ENCODE measurements around the gene GFRA1.

Gene GFRA1

GRCh38 chr10:116239229-116239628, 33.8 kb downstream of the GFRA1 start:
- no peak for ATAC-seq (ENCODE audit: low read depth)
- no peaks in the 10 kb centered on the region for H3K4me1 ChIP-seq (ENCODE audit: insufficient read depth, poor library complexity, severe bottlenecking)
- TF ChIP-seq CTCF (IDR thresholded peaks at IDR 0.05; ENCODE audit: poor library complexity, severe bottlenecking) = no peak
- no peaks in the 10 kb centered on the region for H3K9me3 ChIP-seq (ENCODE audit: severe bottlenecking)
- no peaks in the 10 kb centered on the region for H3K27me3 ChIP-seq (ENCODE audit: insufficient read depth, poor library complexity, severe bottlenecking)
- H3K27ac ChIP-seq (ENCODE audit: poor library complexity, severe bottlenecking) = no peak overlapping the region
- H3K4me3 ChIP-seq (ENCODE audit: severe bottlenecking) = no peak overlapping the region
- no peaks in the 10 kb centered on the region for H3K36me3 ChIP-seq (ENCODE audit: low read depth)
- no peak for DNase-seq (ENCODE audit: low spot score)

GRCh38 chr10:116237970-116238369, 35.0 kb downstream of the GFRA1 start:
- H3K27ac ChIP-seq (ENCODE audit: poor library complexity, severe bottlenecking) = no peak overlapping the region
- ATAC-seq (ENCODE audit: low read depth) (no peak), DNase-seq (ENCODE audit: low spot score) (no peak)
- no peak overlapping the region for H3K4me3 ChIP-seq (ENCODE audit: severe bottlenecking)
- no peaks in the 10 kb centered on the region for H3K9me3 ChIP-seq (ENCODE audit: severe bottlenecking)
- TF ChIP-seq CTCF (IDR thresholded peaks at IDR 0.05; ENCODE audit: poor library complexity, severe bottlenecking) = no peak
- no peaks in the 10 kb centered on the region for H3K4me1 ChIP-seq (ENCODE audit: insufficient read depth, poor library complexity, severe bottlenecking)
- no peaks in the 10 kb centered on the region for H3K36me3 ChIP-seq (ENCODE audit: low read depth)
- H3K27me3 ChIP-seq (ENCODE audit: insufficient read depth, poor library complexity, severe bottlenecking) = no peaks in the 10 kb centered on the region

- no peak for DNase-seq (ENCODE audit: low spot score)
- no peaks in the 10 kb centered on the region for H3K9me3 ChIP-seq (ENCODE audit: severe bottlenecking)
- no peak for TF ChIP-seq CTCF (IDR thresholded peaks at IDR 0.05; ENCODE audit: poor library complexity, severe bottlenecking)
- no peak overlapping the region for H3K27ac ChIP-seq (ENCODE audit: poor library complexity, severe bottlenecking)
- H3K4me3 ChIP-seq (ENCODE audit: severe bottlenecking) = no peak overlapping the region
- no peak for ATAC-seq (ENCODE audit: low read depth)
- no peaks in the 10 kb centered on the region for H3K36me3 ChIP-seq (ENCODE audit: low read depth)
- H3K27me3 ChIP-seq (ENCODE audit: insufficient read depth, poor library complexity, severe bottlenecking) = no peaks in the 10 kb centered on the region
- H3K4me1 ChIP-seq (ENCODE audit: insufficient read depth, poor library complexity, severe bottlenecking) = no peaks in the 10 kb centered on the region
Measured at GRCh38 chr10:116237260-116237659, 35.7 kb downstream of the GFRA1 start.

- Histone ChIP-seq H3K4me3 (ENCODE audit: severe bottlenecking) (no peak overlapping the region), H3K9me3 (ENCODE audit: severe bottlenecking) (no peaks in the 10 kb centered on the region), H3K27me3 (ENCODE audit: insufficient read depth, poor library complexity, severe bottlenecking) (no peaks in the 10 kb centered on the region), H3K36me3 (ENCODE audit: low read depth) (no peaks in the 10 kb centered on the region), H3K27ac (ENCODE audit: poor library complexity, severe bottlenecking) (no peak overlapping the region), H3K4me1 (ENCODE audit: insufficient read depth, poor library complexity, severe bottlenecking) (no peaks in the 10 kb centered on the region)
- TF ChIP-seq CTCF (IDR thresholded peaks at IDR 0.05; ENCODE audit: poor library complexity, severe bottlenecking) = no peak
- no peak for ATAC-seq (ENCODE audit: low read depth)
- DNase-seq (ENCODE audit: low spot score) = no peak
Measured at GRCh38 chr10:116233230-116233629, 39.8 kb downstream of the GFRA1 start.

GRCh38 chr10:116232613-116233012, 40.4 kb downstream of the GFRA1 start:
- H3K27ac ChIP-seq (ENCODE audit: poor library complexity, severe bottlenecking) = no peak overlapping the region
- H3K9me3 ChIP-seq (ENCODE audit: severe bottlenecking) = no peaks in the 10 kb centered on the region
- H3K36me3 ChIP-seq (ENCODE audit: low read depth) = no peaks in the 10 kb centered on the region
- ATAC-seq (ENCODE audit: low read depth) (no peak), DNase-seq (ENCODE audit: low spot score) (no peak)
- no peaks in the 10 kb centered on the region for H3K4me1 ChIP-seq (ENCODE audit: insufficient read depth, poor library complexity, severe bottlenecking)
- TF ChIP-seq CTCF (IDR thresholded peaks at IDR 0.05; ENCODE audit: poor library complexity, severe bottlenecking) = no peak
- no peaks in the 10 kb centered on the region for H3K27me3 ChIP-seq (ENCODE audit: insufficient read depth, poor library complexity, severe bottlenecking)
- no peak overlapping the region for H3K4me3 ChIP-seq (ENCODE audit: severe bottlenecking)
